ENCODE measurements around the gene KRTAP10-12. TPM values are rescaled to one million over a fixed set of nuclear protein-coding genes. Genes with fewer than 3 reads are reported as not detected.
"Not testable (repeated sequence)": the region's sequence is repeated elsewhere in the genome, so short reads cannot be mapped to it uniquely, and the experiment has no call there.

The KRTAP10-12 gene
- total RNA-seq = not detected in 2 replicates
- long read RNA-seq = 0 reads

- Mint-ChIP-seq H3K27me3 (ENCODE audit: low read depth) (peaks cover 42% of the 10 kb centered on the region), H3K4me1 (peaks cover 39% of the 10 kb centered on the region), H3K27ac (ENCODE audit: unreplicated experiment) (peak within 1 kb of the TSS; percentile 78)
- H3K9me3 Mint-ChIP-seq; DNase-seq (ENCODE audit: low read depth, low spot score); H3K4me3 Mint-ChIP-seq; H3K36me3 Mint-ChIP-seq (ENCODE audit: low read depth): not testable (repeated sequence)
These were observed at the start of gene KRTAP10-12 for GRCh38 chr21:44697172-44697810. KRTAP10-12 (plus strand) TSS chr21:44697172; CDS start chr21:44697202, 30 bp downstream.

GRCh38 chr21:44647222-44647552 is 49.8 kb upstream of the KRTAP10-12 start:
- no peak for DNase-seq (ENCODE audit: low read depth, low spot score)
- no peak overlapping the region for H3K4me3 Mint-ChIP-seq

GRCh38 chr21:44648557-44649311 is 48.2 kb upstream of the KRTAP10-12 start:
- Mint-ChIP-seq H3K4me1 (no peaks in the 10 kb centered on the region), H3K9me3 (peaks cover 7% of the 10 kb centered on the region), H3K27me3 (ENCODE audit: low read depth) (peaks cover 6% of the 10 kb centered on the region), H3K27ac (ENCODE audit: unreplicated experiment) (no peak overlapping the region), H3K4me3 (no peak overlapping the region), H3K36me3 (ENCODE audit: low read depth) (peaks cover 2% of the 10 kb centered on the region)
- no peak for TF ChIP-seq CTCF (conservative IDR thresholded peaks at IDR 0.05)
- no peak for DNase-seq (ENCODE audit: low read depth, low spot score)

More at GRCh38 chr21:44647222-44647552, 49.8 kb upstream of the KRTAP10-12 start:
- peak overlapping the region; percentile 81 for H3K27ac Mint-ChIP-seq (ENCODE audit: unreplicated experiment)
- H3K27me3 Mint-ChIP-seq (ENCODE audit: low read depth) = peaks cover 6% of the 10 kb centered on the region
- no peak for TF ChIP-seq CTCF (conservative IDR thresholded peaks at IDR 0.05)
- H3K4me1 Mint-ChIP-seq = no peaks in the 10 kb centered on the region
- peaks cover 16% of the 10 kb centered on the region for H3K9me3 Mint-ChIP-seq
- peaks cover 4% of the 10 kb centered on the region for H3K36me3 Mint-ChIP-seq (ENCODE audit: low read depth)

- Mint-ChIP-seq H3K9me3 (peaks cover 5% of the 10 kb centered on the region), H3K27ac (ENCODE audit: unreplicated experiment) (no peak overlapping the region), H3K4me3 (no peak overlapping the region), H3K27me3 (ENCODE audit: low read depth) (peaks cover 6% of the 10 kb centered on the region), H3K4me1 (no peaks in the 10 kb centered on the region), H3K36me3 (ENCODE audit: low read depth) (peaks cover 2% of the 10 kb centered on the region)
- no peak for DNase-seq (ENCODE audit: low read depth, low spot score)
- TF ChIP-seq CTCF (conservative IDR thresholded peaks at IDR 0.05) = no peak
These were observed 47.4 kb upstream of the KRTAP10-12 start for GRCh38 chr21:44649521-44650100.

- H3K4me1 Mint-ChIP-seq = no peaks in the 10 kb centered on the region
- no peaks in the 10 kb centered on the region for H3K36me3 Mint-ChIP-seq (ENCODE audit: low read depth)
- no peaks in the 10 kb centered on the region for H3K9me3 Mint-ChIP-seq
- DNase-seq (ENCODE audit: low read depth, low spot score) = no peak
- no peak overlapping the region for H3K4me3 Mint-ChIP-seq
- no peak overlapping the region for H3K27ac Mint-ChIP-seq (ENCODE audit: unreplicated experiment)
- TF ChIP-seq CTCF (conservative IDR thresholded peaks at IDR 0.05) = no peak
- peaks cover 6% of the 10 kb centered on the region for H3K27me3 Mint-ChIP-seq (ENCODE audit: low read depth)
These were observed 46.6 kb upstream of the KRTAP10-12 start for GRCh38 chr21:44650265-44650972.

Measured in neural crest cell (in vitro differentiated cells).